Measurements from ENCODE around the gene HEXD.

GRCh38 chr17:82446124-82446523, 28.0 kb downstream of the HEXD start:
- TF ChIP-seq EZH2 (IDR thresholded peaks at IDR 0.05; ENCODE audit: insufficient read depth, poor library complexity, severe bottlenecking) = no peak
- no peak for TF ChIP-seq EZH2phosphoT487 (IDR thresholded peaks at IDR 0.05; ENCODE audit: insufficient read depth, low read depth)
